HCT116 (cell line): ENCODE results near the gene PTX4. TPM values are rescaled to one million over a fixed set of nuclear protein-coding genes. Genes with fewer than 3 reads are reported as not detected.

Source experiments
- ATAC-seq: fragments of 200-7000 bp; cut with Tn5 transposase; 2 replicates; pipeline ENCODE4 v1.9.1; 2020; ENCODE audit warnings: mild to moderate bottlenecking, moderate library complexity
- BruUV-seq: library from RNA; stranded (reverse); fragments of 400-500 nt; replicated peaks from 2 replicates; lab custom pipeline; 2021; lab: Mats Ljungman, UMichigan
- CTCF ChIA-PET: fragments of 300-600 bp; sonication (Branson Sonifier 250); formaldehyde crosslinking; loops from one replicate; lab custom pipeline; 2021; ENCODE audit warnings: antibody characterized with exemption; lab: Charles Lee
- POLR2A ChIA-PET: fragments of 300-600, 350-600 bp; sonication (Branson Sonifier 250); formaldehyde crosslinking; loops from one replicate; lab custom pipeline; 2021; ENCODE audit warnings: antibody characterized with exemption; lab: Charles Lee
- RAD21 ChIA-PET, 2 experiments: fragments of 300-600 bp; sonication (Branson Sonifier 250); formaldehyde crosslinking; loops; one replicate each; lab custom pipeline; 2023; ENCODE audit warnings: low total read pairs in 2 of 2; ENCODE audit not compliant: uncharacterized antibody in 2 of 2, unreplicated experiment in 2 of 2, low non-redundant PET in 1 of 2; lab: Charles Lee
- DNase-seq: peaks from one replicate; pipeline ENCODE4 v3.0.0-alpha.2; 2010; ENCODE audit warnings: low read depth, low spot score
- H2AFZ ChIP-seq: fragments of 200-600 bp; shearing (Covaris generic), sonication (generic); 2 replicates; pipeline ENCODE4 v1.6.1; 2017; ENCODE audit warnings: low read depth, mixed run types, mixed read lengths, antibody characterized with exemption, low read length; ENCODE audit not compliant: poor library complexity, severe bottlenecking
- H3K27ac ChIP-seq: 2 replicates; pipeline ENCODE4 v1.5.1; 2012; ENCODE audit warnings: low read depth, low read length
- H3K27me3 ChIP-seq: fragments of 200-600 bp; sonication (generic); 2 replicates; pipeline ENCODE4 v1.6.1; 2016; ENCODE audit warnings: mixed run types, low read length, mixed read lengths; ENCODE audit not compliant: insufficient read depth
- H3K36me3 ChIP-seq, 2 experiments: fragments of 200-500 bp in 1 of 2; fragments of 200-600 bp in 1 of 2; sonication (Bioruptor generic) in 1 of 2; sonication (generic) in 1 of 2; 2 replicates each; pipeline versions ENCODE4 v1.5.1 to v1.6.1; 2014 to 2016; ENCODE audit warnings: low read length in 2 of 2, inconsistent platforms in 1 of 2, mixed read lengths in 1 of 2, mixed run types in 1 of 2; ENCODE audit not compliant: insufficient read depth in 2 of 2, control insufficient read depth in 1 of 2
- H3K4me1 ChIP-seq, 2 experiments: fragments of 200-600 bp in 1 of 2; sonication (generic) in 1 of 2; 2 replicates each; pipeline versions ENCODE4 v1.5.1 to v1.6.1; 2012 to 2017; ENCODE audit warnings: low read length in 2 of 2, inconsistent platforms in 1 of 2, mild to moderate bottlenecking in 1 of 2, mixed read lengths in 1 of 2, mixed run types in 1 of 2, moderate library complexity in 1 of 2; ENCODE audit not compliant: insufficient read depth in 2 of 2, control insufficient read depth in 1 of 2
- H3K4me2 ChIP-seq: fragments of 200-600 bp; sonication (generic); 2 replicates; pipeline ENCODE4 v1.6.1; 2017; ENCODE audit warnings: mixed run types, low read length, mixed read lengths
- H3K4me3 ChIP-seq, 2 experiments: fragments of 200-600 bp in 1 of 2; sonication (generic) in 1 of 2; replicated peaks in 1 of 2; 2 replicates each; pipeline ENCODE4 v1.5.1; 2011 to 2016; ENCODE audit warnings: low read length in 2 of 2, control low read depth in 1 of 2, low read depth in 1 of 2, mild to moderate bottlenecking in 1 of 2, mixed read lengths in 1 of 2, mixed run types in 1 of 2
- H3K79me2 ChIP-seq: fragments of 200-600 bp; sonication (generic); 2 replicates; pipeline ENCODE4 v1.6.1; 2017; ENCODE audit warnings: mild to moderate bottlenecking, mixed run types, low read length, moderate library complexity, mixed read lengths; ENCODE audit not compliant: insufficient read depth
- H3K9ac ChIP-seq: fragments of 200-600 bp; sonication (generic); 2 replicates; pipeline ENCODE4 v1.6.1; 2016; ENCODE audit warnings: low read length, mixed read lengths
- H3K9me2 ChIP-seq: fragments of 200-600 bp; sonication (generic), shearing (Covaris generic); 2 replicates; pipeline ENCODE4 v1.6.1; 2017; ENCODE audit warnings: mixed run types, mild to moderate bottlenecking, moderate library complexity; ENCODE audit not compliant: insufficient read depth
- H3K9me3 ChIP-seq, 2 experiments: fragments of 200-500 bp in 1 of 2; fragments of 200-600 bp in 1 of 2; sonication (Bioruptor generic) in 1 of 2; sonication (generic) in 1 of 2; 2 replicates each; pipeline ENCODE4 v1.6.1; 2014 to 2017; ENCODE audit warnings: low read length in 2 of 2, mixed read lengths in 2 of 2, inconsistent platforms in 1 of 2, low read depth in 1 of 2, mild to moderate bottlenecking in 1 of 2, mixed run types in 1 of 2, moderate library complexity in 1 of 2; ENCODE audit not compliant: control insufficient read depth in 1 of 2, insufficient read depth in 1 of 2
- H4K20me1 ChIP-seq: fragments of 200-600 bp; sonication (generic), shearing (Covaris generic); 2 replicates; pipeline ENCODE4 v1.6.1; 2017; ENCODE audit warnings: mixed run types, mild to moderate bottlenecking, moderate library complexity; ENCODE audit not compliant: insufficient read depth
- ATF3 ChIP-seq: IDR thresholded peaks from 2 replicates; pipeline ENCODE4 v1.6.1; 2012
- CTCF ChIP-seq, 3 experiments: fragments of 200-600 bp in 1 of 3; sonication (generic) in 1 of 3; IDR thresholded peaks in 2 of 3; conservative IDR thresholded peaks in 1 of 3; 2 replicates each; pipeline ENCODE4 v1.5.1; 2012 to 2017; ENCODE audit warnings: low read depth in 2 of 3, low read length in 2 of 3, antibody characterized with exemption in 1 of 3, borderline replicate concordance in 1 of 3, control low read depth in 1 of 3, mild to moderate bottlenecking in 1 of 3, mixed read lengths in 1 of 3, mixed run types in 1 of 3, moderate library complexity in 1 of 3; ENCODE audit not compliant: insufficient read depth in 1 of 3
- EGR1 ChIP-seq: IDR thresholded peaks from 2 replicates; pipeline ENCODE4 v1.6.1; 2012; ENCODE audit warnings: low read depth
- ELF1 ChIP-seq: IDR thresholded peaks from 2 replicates; pipeline ENCODE4 v1.6.1; 2012; ENCODE audit warnings: low read depth, borderline replicate concordance
- EZH2phosphoT487 ChIP-seq: fragments of 200-600 bp; IDR thresholded peaks from 2 replicates; pipeline ENCODE4 v1.6.1; 2018; ENCODE audit warnings: antibody characterized with exemption, borderline replicate concordance
- FOSL1 ChIP-seq: IDR thresholded peaks from 2 replicates; pipeline ENCODE4 v1.6.1; 2012; ENCODE audit warnings: low read depth
- JUND ChIP-seq: IDR thresholded peaks from 2 replicates; pipeline ENCODE4 v1.6.1; 2012
- MAX ChIP-seq: IDR thresholded peaks from 2 replicates; pipeline ENCODE4 v1.6.1; 2012
- POLR2A ChIP-seq: IDR thresholded peaks from 2 replicates; pipeline ENCODE4 v1.7.0; 2011; ENCODE audit warnings: borderline replicate concordance; ENCODE audit not compliant: insufficient read depth, insufficient read length; ENCODE audit errors: extremely low read depth
- POLR2AphosphoS5 ChIP-seq: IDR thresholded peaks from 2 replicates; pipeline ENCODE4 v1.6.1; 2011; ENCODE audit warnings: mild to moderate bottlenecking, low read depth, low read length, moderate library complexity
- RAD21 ChIP-seq: IDR thresholded peaks from 2 replicates; pipeline ENCODE4 v1.6.1; 2012; ENCODE audit warnings: low read depth, mild to moderate bottlenecking
- REST ChIP-seq: IDR thresholded peaks from 2 replicates; pipeline ENCODE4 v1.6.1; 2012; ENCODE audit warnings: low read depth
- SIN3A ChIP-seq: IDR thresholded peaks from 2 replicates; pipeline ENCODE4 v1.6.1; 2012; ENCODE audit warnings: low read depth
- SP1 ChIP-seq: IDR thresholded peaks from 2 replicates; pipeline ENCODE4 v1.6.1; 2012; ENCODE audit warnings: low read depth
- YY1 ChIP-seq: IDR thresholded peaks from 2 replicates; pipeline ENCODE4 v1.6.1; 2011; ENCODE audit warnings: low read length, low read depth, moderate library complexity, mild to moderate bottlenecking; ENCODE audit not compliant: insufficient replicate concordance; ENCODE audit errors: extremely low read depth
- ZFX ChIP-seq: fragments of 450-650 bp; IDR thresholded peaks from 2 replicates; pipeline ENCODE4 v1.6.1; 2017
- intact Hi-C: fragments of 100-400 bp; cut with micrococcal nuclease; formaldehyde crosslinking; loops from 2 replicates; pipeline ENCODE4 v1.10.0; 2022
- total RNA-seq: library from RNA; stranded (reverse); gene quantifications from one replicate; pipeline ENCODE4 v1.2.1, GENCODE V29; 2021; ENCODE audit not compliant: unreplicated experiment

PTX4 gene
- total RNA-seq, 1 experiment from 2014 or later, result not detected

- TF ChIP-seq POLR2A (no peak), CTCF (IDR thresholded peaks at IDR 0.05 in 2 of 3, conservative IDR thresholded peaks at IDR 0.05 in 1 of 3; ENCODE audit: borderline replicate concordance in 1 of 3, insufficient read depth in 1 of 3, low read depth in 2 of 3, low read length in 2 of 3) (no peak), ATF3 (no peak), EGR1 (no peak), POLR2AphosphoS5 (no peak), SP1 (no peak), ELF1 (no peak), JUND (no peak), ZFX (no peak), YY1 (no peak), RAD21 (no peak), SIN3A (no peak), MAX (no peak), REST (no peak), FOSL1 (no peak), EZH2phosphoT487 (no peak)
- H3K36me3 ChIP-seq, result no peaks in the 10 kb centered on the region
- BruUV-seq, result no TSS peak
- H3K4me2 ChIP-seq, result no peak overlapping the region
- DNase-seq (no peak), ATAC-seq (no peak)
- no peaks in the 10 kb centered on the region for H3K27me3 ChIP-seq
- H3K9me3 ChIP-seq, result no peaks in the 10 kb centered on the region
- intact Hi-C loops, result no loop called here
- no peaks in the 10 kb centered on the region for H4K20me1 ChIP-seq
- H3K9me2 ChIP-seq, result no peaks in the 10 kb centered on the region
- RAD21 ChIA-PET, result no interaction called here
- peaks cover 24% of the 10 kb centered on the region for H3K79me2 ChIP-seq
- CTCF ChIA-PET, result no interaction called here
- no peak overlapping the region for H3K4me3 ChIP-seq
- H3K27ac ChIP-seq, result no peak overlapping the region
- H3K9ac ChIP-seq, result no peak overlapping the region
- peaks cover 6 to 20% of the 10 kb centered on the region in 2 experiments; a peak in 3 of 4 replicates for H3K4me1 ChIP-seq
- no peak overlapping the region for H2AFZ ChIP-seq
- POLR2A ChIA-PET, result no interaction called here
These were observed 11.7 kb downstream of the PTX4 start for GRCh38 chr16:1477033-1477432.
